Prostate gland (tissue), 2 donors: Measurements from ENCODE around the gene LACC1.

Experiments
- CTCF ChIP-seq, 4 experiments: fragments of 200-600 bp in 2 of 4; fragments of 450-650 bp in 2 of 4; sonication (generic) in 2 of 4; IDR thresholded peaks; 1 replicate in 3 of 4; 2 replicates in 1 of 4; pipeline ENCODE4 v1.5.1; 2016 to 2019; ENCODE audit warnings: antibody characterized with exemption in 4 of 4, mild to moderate bottlenecking in 2 of 4, moderate library complexity in 2 of 4
- POLR2A ChIP-seq: fragments of 450-650 bp; IDR thresholded peaks from one replicate; pipeline ENCODE4 v1.6.1; 2016; ENCODE audit warnings: antibody characterized with exemption, mild to moderate bottlenecking
- POLR2AphosphoS5 ChIP-seq: sonication (generic); formaldehyde crosslinking; IDR thresholded peaks from one replicate; pipeline ENCODE4 v1.6.1; 2017; ENCODE audit warnings: antibody characterized with exemption

- TF ChIP-seq POLR2A (no peak), POLR2AphosphoS5 (no peak), CTCF (IDR thresholded peaks at IDR 0.05) (no peak)
Measured at GRCh38 chr13:43846496-43847158, 33.1 kb upstream of the LACC1 start.
